Measurements from ENCODE around the gene SGO1. TPM values are rescaled to one million over a fixed set of nuclear protein-coding genes. Genes with fewer than 3 reads are reported as not detected.

The SGO1 gene
- total RNA-seq, 1 donor, result 0.36 TPM

- H3K9me3 ChIP-seq (ENCODE audit: low read depth, low read length), result no peaks in the 10 kb centered on the region
- H3K79me2 ChIP-seq (ENCODE audit: insufficient read depth, low read length), result no peaks in the 10 kb centered on the region
- no peak overlapping the region for H3K27ac ChIP-seq (ENCODE audit: low read depth, low read length)
- no peak overlapping the region for H3K4me3 ChIP-seq (ENCODE audit: insufficient read depth, low read length)
- no peak overlapping the region for H3K4me2 ChIP-seq (ENCODE audit: insufficient read depth, low read length)
- no peaks in the 10 kb centered on the region for H3K4me1 ChIP-seq (ENCODE audit: insufficient read depth, low read length)
- no peaks in the 10 kb centered on the region for H4K20me1 ChIP-seq (ENCODE audit: insufficient read depth, low read length)
- no peak for DNase-seq (ENCODE audit: insufficient read length, low spot score, missing footprints)
- no peaks in the 10 kb centered on the region for H3K36me3 ChIP-seq (ENCODE audit: insufficient read depth, low read length)
- H2AFZ ChIP-seq (ENCODE audit: low read length), result no peak overlapping the region
- H3K27me3 ChIP-seq (ENCODE audit: insufficient read depth, low read length), result no peaks in the 10 kb centered on the region
- no peak for TF ChIP-seq CTCF (IDR thresholded peaks at IDR 0.05; ENCODE audit: extremely low read depth, low read depth, low read length)
Measured at GRCh38 chr3:20197775-20198174, 11.8 kb upstream of the SGO1 start.

- Histone ChIP-seq H3K36me3 (ENCODE audit: insufficient read depth, low read length) (no peaks in the 10 kb centered on the region), H3K4me2 (ENCODE audit: insufficient read depth, low read length) (no peak overlapping the region), H2AFZ (ENCODE audit: low read length) (no peak overlapping the region), H3K27ac (ENCODE audit: low read depth, low read length) (no peak overlapping the region), H3K4me3 (ENCODE audit: insufficient read depth, low read length) (no peak overlapping the region), H3K9me3 (ENCODE audit: low read depth, low read length) (no peaks in the 10 kb centered on the region), H3K4me1 (ENCODE audit: insufficient read depth, low read length) (no peaks in the 10 kb centered on the region), H4K20me1 (ENCODE audit: insufficient read depth, low read length) (no peaks in the 10 kb centered on the region), H3K79me2 (ENCODE audit: insufficient read depth, low read length) (no peaks in the 10 kb centered on the region), H3K27me3 (ENCODE audit: insufficient read depth, low read length) (no peaks in the 10 kb centered on the region)
- no peak for TF ChIP-seq CTCF (IDR thresholded peaks at IDR 0.05; ENCODE audit: extremely low read depth, low read depth, low read length)
- no peak for DNase-seq (ENCODE audit: insufficient read length, low spot score, missing footprints)
Measured at GRCh38 chr3:20194793-20195460, 8.9 kb upstream of the SGO1 start.

GRCh38 chr3:20190991-20191390 lies 5.0 kb upstream of the SGO1 start:
- Histone ChIP-seq H3K4me2 (ENCODE audit: insufficient read depth, low read length) (no peak overlapping the region), H3K4me1 (ENCODE audit: insufficient read depth, low read length) (no peaks in the 10 kb centered on the region), H3K27ac (ENCODE audit: low read depth, low read length) (no peak overlapping the region), H3K9me3 (ENCODE audit: low read depth, low read length) (no peaks in the 10 kb centered on the region), H3K4me3 (ENCODE audit: insufficient read depth, low read length) (no peak overlapping the region), H3K36me3 (ENCODE audit: insufficient read depth, low read length) (no peaks in the 10 kb centered on the region), H2AFZ (ENCODE audit: low read length) (no peak overlapping the region), H3K27me3 (ENCODE audit: insufficient read depth, low read length) (no peaks in the 10 kb centered on the region), H4K20me1 (ENCODE audit: insufficient read depth, low read length) (no peaks in the 10 kb centered on the region), H3K79me2 (ENCODE audit: insufficient read depth, low read length) (no peaks in the 10 kb centered on the region)
- no peak for DNase-seq (ENCODE audit: insufficient read length, low spot score, missing footprints)
- no peak for TF ChIP-seq CTCF (IDR thresholded peaks at IDR 0.05; ENCODE audit: extremely low read depth, low read depth, low read length)

- peak overlapping the region; percentile 99 for H2AFZ ChIP-seq (ENCODE audit: low read length)
- TF ChIP-seq CTCF (IDR thresholded peaks at IDR 0.05; ENCODE audit: extremely low read depth, low read depth, low read length), result no peak
- H3K9me3 ChIP-seq (ENCODE audit: low read depth, low read length), result no peaks in the 10 kb centered on the region
- no peaks in the 10 kb centered on the region for H3K27me3 ChIP-seq (ENCODE audit: insufficient read depth, low read length)
- DNase-seq (ENCODE audit: insufficient read length, low spot score, missing footprints), result peak; percentile 63
- H3K79me2 ChIP-seq (ENCODE audit: insufficient read depth, low read length), result peaks cover 17% of the 10 kb centered on the region
- no peaks in the 10 kb centered on the region for H4K20me1 ChIP-seq (ENCODE audit: insufficient read depth, low read length)
- H3K36me3 ChIP-seq (ENCODE audit: insufficient read depth, low read length), result no peaks in the 10 kb centered on the region
- H3K27ac ChIP-seq (ENCODE audit: low read depth, low read length), result peak overlapping the region; percentile 94
- peak overlapping the region; percentile 94 for H3K4me2 ChIP-seq (ENCODE audit: insufficient read depth, low read length)
- H3K4me1 ChIP-seq (ENCODE audit: insufficient read depth, low read length), result peaks cover 11% of the 10 kb centered on the region
- peak overlapping the region; percentile 90 for H3K4me3 ChIP-seq (ENCODE audit: insufficient read depth, low read length)
Measured at GRCh38 chr3:20186600-20187004, 596 bp upstream of the SGO1 start.

Data from osteoblast (primary cell).